Adrenal gland (tissue), 12 donors: ENCODE results near the gene LRRC74A. TPM values are rescaled to one million over a fixed set of nuclear protein-coding genes. Genes with fewer than 3 reads are reported as not detected.

Source experiments
- DNase-seq, 7 donors: peaks; one replicate each; pipeline ENCODE4 v3.0.0-alpha.2; 2019 to 2020
- H3K27ac ChIP-seq, 5 donors: fragments of 200-600 bp; sonication (generic) in 4 of 5; 1 replicate in 3 of 5; 2 replicates in 2 of 5; pipeline versions ENCODE4 v1.5.1 to v1.8.0; 2016 to 2020; ENCODE audit warnings: mild to moderate bottlenecking in 1 of 5
- H3K27me3 ChIP-seq: fragments of 200-600 bp; 2 replicates; pipeline ENCODE4 v1.8.0; 2021
- H3K36me3 ChIP-seq, 2 donors: fragments of 200-600 bp; replicated peaks in 1 of 2; 1 replicate in 1 of 2; 2 replicates in 1 of 2; pipeline versions ENCODE4 v1.5.1 to v1.8.0; 2018 to 2022
- H3K4me1 ChIP-seq, 2 donors: fragments of 200-600 bp; replicated peaks in 1 of 2; 1 replicate in 1 of 2; 2 replicates in 1 of 2; pipeline versions ENCODE4 v1.5.1 to v1.8.0; 2018 to 2021
- H3K4me3 ChIP-seq, 4 donors: fragments of 200-600 bp; sonication (generic) in 3 of 4; one replicate each; pipeline ENCODE4 v1.5.1; 2016 to 2018
- H3K9me3 ChIP-seq, 3 donors: fragments of 200-600 bp; sonication (generic) in 1 of 3; replicated peaks in 1 of 3; 1 replicate in 2 of 3; 2 replicates in 1 of 3; pipeline versions ENCODE4 v1.5.1 to v1.8.0; 2016 to 2021
- CTCF ChIP-seq, 6 experiments: fragments of 450-650 bp in 4 of 6; fragments of 200-600 bp in 2 of 6; sonication (generic) in 1 of 6; IDR thresholded peaks; 1 replicate in 5 of 6; 2 replicates in 1 of 6; pipeline versions ENCODE4 v1.5.1 to v1.8.0; 2016 to 2021; ENCODE audit warnings: antibody characterized with exemption in 6 of 6, mild to moderate bottlenecking in 2 of 6, moderate library complexity in 1 of 6
- POLR2A ChIP-seq, 2 donors: fragments of 450-650 bp; IDR thresholded peaks; one replicate each; pipeline ENCODE4 v1.6.1; 2017; ENCODE audit warnings: antibody characterized with exemption in 2 of 2, mild to moderate bottlenecking in 2 of 2, moderate library complexity in 1 of 2
- WGBS, 4 donors: extraction: QIAGEN DNeasy Blood & Tissue Kit in 2 of 4; methylation state at CpG; one replicate each; pipeline versions ENCODE4 v1.1.5 to v1.1.7; 2013 to 2017; 5-methylcytosine and 5-hydroxymethylcytosine counted together
- intact Hi-C, 2 donors: fragments of 100-400 bp; cut with DNase I; formaldehyde crosslinking; loops; one replicate each; pipeline versions ENCODE4 v1.14.1 to v1.15.0; 2022 to 2023
- polyA plus RNA-seq, 3 donors: library from polyadenylated mRNA; stranded (reverse); fragments of 200-250 nt in 2 of 3; fragments of 350-450 nt in 1 of 3; fragmentation: Illumina TruSeq in 1 of 3; extraction: RNeasy Lipid Tissue Mini Kit (QIAGEN cat#74804) in 1 of 3; gene quantifications; one replicate each; pipeline ENCODE4 v1.2.3, GENCODE V29; 2013 to 2014
- total RNA-seq, 9 donors: library from RNA; depleted of rRNA in 4 of 9; stranded (reverse); fragments of >200 nt in 4 of 9; fragments of 120-200 nt in 1 of 9; fragmentation: NEBNext Ultra II Directional in 1 of 9; extraction: Animal tissue kit (Norgen Biotek cat#: 25700) in 1 of 9; gene quantifications; one replicate each; pipeline versions ENCODE4 v1.1.0 to v1.2.4, GENCODE V29; 2013 to 2023
- donor health status: healthy with polysubstance abuse.
- donor health status: Bipolar disorder and iron deficiency.
- donor health status: DM: yes; HTN: yes; CAD: no.
- donor health status: DM: no; HTN: no; CAD: no.
- donor health status: DM: no; HTN: no; CAD: no.
- donor health status: DM: yes; HTN: yes; CAD: no.

The LRRC74A gene
- total and polyA plus RNA-seq, 12 donors: not detected

GRCh38 chr14:76784881-76785280, 41.3 kb upstream of the LRRC74A start:
- Histone ChIP-seq H3K27me3 (no peaks in the 10 kb centered on the region), H3K36me3 (peaks cover 0 to 31% of the 10 kb centered on the region in 2 donors), H3K4me1 (peaks cover 17 to 23% of the 10 kb centered on the region in 2 donors), H3K4me3 (no peak overlapping the region), H3K27ac (no peak overlapping the region), H3K9me3 (no peaks in the 10 kb centered on the region)
- 44 to 59% (median 56%) methylated on average over 2 of the region's 2 CpGs for WGBS, 4 donors
- intact Hi-C loops: loop anchor here in 1 of 2 donors (2.0 kb wide), 1 partner anchor 74 kb away; no protein-coding TSS in a partner anchor
- peak; percentile 60 to 91 (median 74) for DNase-seq
- TF ChIP-seq POLR2A (IDR thresholded peaks at IDR 0.05) (no peak), CTCF (IDR thresholded peaks at IDR 0.05) (peak; percentile 56 to 88 (median 82))

- peaks cover 0 to 46% of the 10 kb centered on the region in 2 donors for H3K36me3 ChIP-seq
- no peaks in the 10 kb centered on the region for H3K9me3 ChIP-seq
- H3K27me3 ChIP-seq: no peaks in the 10 kb centered on the region
- no peak overlapping the region for H3K4me3 ChIP-seq
- no peak for DNase-seq
- peaks cover 11 to 16% of the 10 kb centered on the region in 2 donors for H3K4me1 ChIP-seq
- 91 to 97% (median 96%) methylated on average over 2 of the region's 2 CpGs for WGBS, 4 donors
- H3K27ac ChIP-seq: no peak overlapping the region
- TF ChIP-seq CTCF (IDR thresholded peaks at IDR 0.05) (no peak), POLR2A (IDR thresholded peaks at IDR 0.05) (no peak)
- intact Hi-C loops: no loop called here
Measured at GRCh38 chr14:76786601-76787000, 39.6 kb upstream of the LRRC74A start.

GRCh38 chr14:76792422-76792821, 33.8 kb upstream of the LRRC74A start:
- H3K27me3 ChIP-seq: no peaks in the 10 kb centered on the region
- no peak for DNase-seq
- TF ChIP-seq CTCF (IDR thresholded peaks at IDR 0.05): no peak
- TF ChIP-seq POLR2A (IDR thresholded peaks at IDR 0.05): no peak
- 98 to 100% (median 99%) methylated on average over 2 of the region's 2 CpGs for WGBS, 4 donors
- peaks cover 0 to 54% of the 10 kb centered on the region in 2 donors for H3K36me3 ChIP-seq
- H3K27ac ChIP-seq: no peak overlapping the region
- no peaks in the 10 kb centered on the region for H3K9me3 ChIP-seq
- H3K4me1 ChIP-seq: no peaks in the 10 kb centered on the region
- intact Hi-C loops: no loop called here
- H3K4me3 ChIP-seq: no peak overlapping the region

- H3K4me1 ChIP-seq: no peaks in the 10 kb centered on the region
- H3K4me3 ChIP-seq: no peak overlapping the region
- no peaks in the 10 kb centered on the region for H3K27me3 ChIP-seq
- no peak for DNase-seq
- no peak for TF ChIP-seq CTCF (IDR thresholded peaks at IDR 0.05)
- TF ChIP-seq POLR2A (IDR thresholded peaks at IDR 0.05): no peak
- intact Hi-C loops: no loop called here
- no peak overlapping the region for H3K27ac ChIP-seq
- H3K36me3 ChIP-seq: peaks cover 0 to 56% of the 10 kb centered on the region in 2 donors
- H3K9me3 ChIP-seq: no peaks in the 10 kb centered on the region
- 91 to 97% (median 94%) methylated on average over 3 to 4 of the region's 4 CpGs for WGBS, 4 donors
Measured at GRCh38 chr14:76793324-76793723, 32.9 kb upstream of the LRRC74A start.
